Tibial nerve (tissue), 4 donors: ENCODE measurements around the gene PBRM1.

Experiments
- CTCF ChIP-seq, 5 experiments: fragments of 200-600 bp in 3 of 5; fragments of 450-650 bp in 2 of 5; sonication (generic) in 3 of 5; IDR thresholded peaks; one replicate each; pipeline ENCODE4 v1.5.1; 2016 to 2019; ENCODE audit warnings: antibody characterized with exemption in 5 of 5, mild to moderate bottlenecking in 3 of 5, moderate library complexity in 2 of 5
- EP300 ChIP-seq, 2 donors: sonication (generic); formaldehyde crosslinking; IDR thresholded peaks; one replicate each; pipeline ENCODE4 v1.6.1; 2017; ENCODE audit warnings: antibody characterized with exemption in 2 of 2, mild to moderate bottlenecking in 1 of 2
- POLR2A ChIP-seq, 2 donors: fragments of 450-650 bp; IDR thresholded peaks; one replicate each; pipeline ENCODE4 v1.6.1; 2017; ENCODE audit warnings: antibody characterized with exemption in 2 of 2, mild to moderate bottlenecking in 2 of 2, moderate library complexity in 2 of 2

GRCh38 chr3:52715714-52716305 lies 30.1 kb upstream of the PBRM1 start:
- TF ChIP-seq CTCF (IDR thresholded peaks at IDR 0.05), result no peak
- no peak for TF ChIP-seq POLR2A (IDR thresholded peaks at IDR 0.05)
- no peak for TF ChIP-seq EP300 (IDR thresholded peaks at IDR 0.05)
